GM23338 (cell line): Measurements from ENCODE around the gene GRM8. TPM values are rescaled to one million over a fixed set of nuclear protein-coding genes. Genes with fewer than 3 reads are reported as not detected.

Experiments used
- ATAC-seq: fragments of 200-7000 bp; cut with Tn5 transposase; 3 replicates; pipeline ENCODE4 v1.9.1; 2020
- DNase-seq: peaks from one replicate; pipeline ENCODE4 v3.0.0-alpha.2; 2015; ENCODE audit warnings: low spot score
- H2AFZ ChIP-seq: fragments of 200-600 bp; sonication (generic); 2 replicates; pipeline ENCODE4 v1.8.0; 2016; ENCODE audit warnings: antibody characterized with exemption, mild to moderate bottlenecking, moderate library complexity
- H3F3A ChIP-seq: fragments of 200-600 bp; sonication (generic); replicated peaks from 2 replicates; pipeline ENCODE4 v1.8.0; 2017; ENCODE audit warnings: antibody characterized with exemption, mixed run types, low read depth
- H3K27ac ChIP-seq: fragments of 200-600 bp; sonication (generic); 2 replicates; pipeline ENCODE4 v1.6.1; 2016; ENCODE audit warnings: low read depth
- H3K27me3 ChIP-seq: fragments of 200-600 bp; sonication (generic); 2 replicates; pipeline ENCODE4 v1.8.0; 2016; ENCODE audit warnings: mild to moderate bottlenecking, mixed run types, moderate library complexity; ENCODE audit not compliant: insufficient read depth
- H3K36me3 ChIP-seq: fragments of 200-600 bp; sonication (generic); 2 replicates; pipeline ENCODE4 v1.8.0; 2016; ENCODE audit warnings: mild to moderate bottlenecking; ENCODE audit not compliant: insufficient read depth
- H3K4me1 ChIP-seq: fragments of 200-600 bp; sonication (generic); 2 replicates; pipeline ENCODE4 v1.8.0; 2016; ENCODE audit warnings: mild to moderate bottlenecking, moderate library complexity; ENCODE audit not compliant: insufficient read depth
- H3K4me2 ChIP-seq: fragments of 200-600 bp; sonication (generic); 2 replicates; pipeline ENCODE4 v1.7.1; 2017; ENCODE audit warnings: mixed run types
- H3K4me3 ChIP-seq: fragments of 200-600 bp; sonication (generic); 2 replicates; pipeline ENCODE4 v1.6.1; 2016; ENCODE audit warnings: mixed run types
- H3K79me2 ChIP-seq: fragments of 200-600 bp; sonication (generic); replicated peaks from 2 replicates; pipeline ENCODE4 v1.8.0; 2017; ENCODE audit warnings: mild to moderate bottlenecking; ENCODE audit not compliant: insufficient read depth
- H3K9me2 ChIP-seq: fragments of 200-600 bp; sonication (generic); 2 replicates; pipeline ENCODE4 v1.8.0; 2017; ENCODE audit not compliant: insufficient read depth
- H4K20me1 ChIP-seq: fragments of 200-600 bp; sonication (generic); replicated peaks from 2 replicates; pipeline ENCODE4 v1.8.0; 2017; ENCODE audit warnings: mild to moderate bottlenecking; ENCODE audit not compliant: insufficient read depth
- H3K27ac Mint-ChIP-seq: 2 replicates; pipeline ENCODE4 v1.8.0; 2020; ENCODE audit warnings: inconsistent platforms, mild to moderate bottlenecking, moderate library complexity, mixed read lengths
- H3K27me3 Mint-ChIP-seq: 3 replicates; pipeline ENCODE4 v1.8.0; 2022; ENCODE audit warnings: low read depth, mild to moderate bottlenecking, moderate library complexity, mixed read lengths, inconsistent platforms; ENCODE audit not compliant: insufficient read depth, poor library complexity
- H3K36me3 Mint-ChIP-seq: 3 replicates; pipeline ENCODE4 v1.8.0; 2021; ENCODE audit warnings: low read depth, mild to moderate bottlenecking, inconsistent platforms, moderate library complexity, mixed read lengths
- H3K4me1 Mint-ChIP-seq: 3 replicates; pipeline ENCODE4 v1.8.0; 2020; ENCODE audit warnings: mild to moderate bottlenecking, inconsistent platforms, mixed read lengths
- H3K4me3 Mint-ChIP-seq: 3 replicates; pipeline ENCODE4 v1.8.0; 2021; ENCODE audit warnings: moderate library complexity, mild to moderate bottlenecking, inconsistent platforms, mixed read lengths
- H3K9me3 Mint-ChIP-seq: 3 replicates; pipeline ENCODE4 v1.8.0; 2020; ENCODE audit warnings: moderate library complexity, mild to moderate bottlenecking, inconsistent platforms, mixed read lengths
- CREB1 ChIP-seq: fragments of 250-450 bp; sonication (Bioruptor Pico); IDR thresholded peaks from 2 replicates; pipeline ENCODE4 v1.5.0; 2020; ENCODE audit warnings: low read depth, mild to moderate bottlenecking, moderate library complexity
- ETS1 ChIP-seq: IDR thresholded peaks from 2 replicates; pipeline ENCODE4 v1.6.1; 2016; ENCODE audit warnings: antibody characterized with exemption
- EZH2phosphoT487 ChIP-seq: fragments of 200-600 bp; sonication (generic); IDR thresholded peaks from one replicate; pipeline ENCODE4 v1.8.1; 2018; ENCODE audit warnings: antibody characterized with exemption; ENCODE audit not compliant: unreplicated experiment
- JUNB ChIP-seq: IDR thresholded peaks from one replicate; pipeline ENCODE4 v1.6.1; 2016; ENCODE audit warnings: antibody characterized with exemption; ENCODE audit not compliant: unreplicated experiment
- NANOG ChIP-seq: IDR thresholded peaks from 2 replicates; pipeline ENCODE4 v1.6.1; 2016; ENCODE audit warnings: antibody characterized with exemption, borderline replicate concordance
- POLR2AphosphoS5 ChIP-seq: IDR thresholded peaks from 2 replicates; pipeline ENCODE4 v1.6.1; 2016; ENCODE audit warnings: antibody characterized with exemption, low read depth
- REST ChIP-seq: IDR thresholded peaks from one replicate; pipeline ENCODE4 v1.6.1; 2018; ENCODE audit warnings: antibody characterized with exemption; ENCODE audit not compliant: unreplicated experiment
- STAT1 ChIP-seq: IDR thresholded peaks from one replicate; pipeline ENCODE4 v1.6.1; 2016; ENCODE audit warnings: antibody characterized with exemption; ENCODE audit not compliant: unreplicated experiment
- ZNF114 ChIP-seq: fragments of 250-450 bp; sonication (Bioruptor Pico); IDR thresholded peaks from 2 replicates; pipeline ENCODE4 v1.5.0; 2020; ENCODE audit warnings: mild to moderate bottlenecking, moderate library complexity
- polyA plus RNA-seq: library from polyadenylated mRNA; unstranded; fragments of >200 nt; fragmentation: Nextera tagmentation; extraction: Ambion mirVana; gene quantifications from 2 replicates; pipeline ENCODE4 v1.2.1, GENCODE V29; 2016
- total RNA-seq: library from RNA; depleted of rRNA; stranded (reverse); fragments of >200 nt; shearing (Covaris generic); gene quantifications from 2 replicates; pipeline ENCODE4 v1.2.3, GENCODE V29; 2014
- TF ChIP-seq, protein P1 (sequence below): fragments of 250-450 bp; sonication (Bioruptor Pico); IDR thresholded peaks from 2 replicates; pipeline ENCODE4 v1.5.0; 2020; ENCODE audit warnings: mild to moderate bottlenecking, moderate library complexity

Gene GRM8
- total and polyA plus RNA-seq, 2 experiments from 2014 or later, result 1.9 to 6.6 TPM

- TF ChIP-seq, protein P1, sequence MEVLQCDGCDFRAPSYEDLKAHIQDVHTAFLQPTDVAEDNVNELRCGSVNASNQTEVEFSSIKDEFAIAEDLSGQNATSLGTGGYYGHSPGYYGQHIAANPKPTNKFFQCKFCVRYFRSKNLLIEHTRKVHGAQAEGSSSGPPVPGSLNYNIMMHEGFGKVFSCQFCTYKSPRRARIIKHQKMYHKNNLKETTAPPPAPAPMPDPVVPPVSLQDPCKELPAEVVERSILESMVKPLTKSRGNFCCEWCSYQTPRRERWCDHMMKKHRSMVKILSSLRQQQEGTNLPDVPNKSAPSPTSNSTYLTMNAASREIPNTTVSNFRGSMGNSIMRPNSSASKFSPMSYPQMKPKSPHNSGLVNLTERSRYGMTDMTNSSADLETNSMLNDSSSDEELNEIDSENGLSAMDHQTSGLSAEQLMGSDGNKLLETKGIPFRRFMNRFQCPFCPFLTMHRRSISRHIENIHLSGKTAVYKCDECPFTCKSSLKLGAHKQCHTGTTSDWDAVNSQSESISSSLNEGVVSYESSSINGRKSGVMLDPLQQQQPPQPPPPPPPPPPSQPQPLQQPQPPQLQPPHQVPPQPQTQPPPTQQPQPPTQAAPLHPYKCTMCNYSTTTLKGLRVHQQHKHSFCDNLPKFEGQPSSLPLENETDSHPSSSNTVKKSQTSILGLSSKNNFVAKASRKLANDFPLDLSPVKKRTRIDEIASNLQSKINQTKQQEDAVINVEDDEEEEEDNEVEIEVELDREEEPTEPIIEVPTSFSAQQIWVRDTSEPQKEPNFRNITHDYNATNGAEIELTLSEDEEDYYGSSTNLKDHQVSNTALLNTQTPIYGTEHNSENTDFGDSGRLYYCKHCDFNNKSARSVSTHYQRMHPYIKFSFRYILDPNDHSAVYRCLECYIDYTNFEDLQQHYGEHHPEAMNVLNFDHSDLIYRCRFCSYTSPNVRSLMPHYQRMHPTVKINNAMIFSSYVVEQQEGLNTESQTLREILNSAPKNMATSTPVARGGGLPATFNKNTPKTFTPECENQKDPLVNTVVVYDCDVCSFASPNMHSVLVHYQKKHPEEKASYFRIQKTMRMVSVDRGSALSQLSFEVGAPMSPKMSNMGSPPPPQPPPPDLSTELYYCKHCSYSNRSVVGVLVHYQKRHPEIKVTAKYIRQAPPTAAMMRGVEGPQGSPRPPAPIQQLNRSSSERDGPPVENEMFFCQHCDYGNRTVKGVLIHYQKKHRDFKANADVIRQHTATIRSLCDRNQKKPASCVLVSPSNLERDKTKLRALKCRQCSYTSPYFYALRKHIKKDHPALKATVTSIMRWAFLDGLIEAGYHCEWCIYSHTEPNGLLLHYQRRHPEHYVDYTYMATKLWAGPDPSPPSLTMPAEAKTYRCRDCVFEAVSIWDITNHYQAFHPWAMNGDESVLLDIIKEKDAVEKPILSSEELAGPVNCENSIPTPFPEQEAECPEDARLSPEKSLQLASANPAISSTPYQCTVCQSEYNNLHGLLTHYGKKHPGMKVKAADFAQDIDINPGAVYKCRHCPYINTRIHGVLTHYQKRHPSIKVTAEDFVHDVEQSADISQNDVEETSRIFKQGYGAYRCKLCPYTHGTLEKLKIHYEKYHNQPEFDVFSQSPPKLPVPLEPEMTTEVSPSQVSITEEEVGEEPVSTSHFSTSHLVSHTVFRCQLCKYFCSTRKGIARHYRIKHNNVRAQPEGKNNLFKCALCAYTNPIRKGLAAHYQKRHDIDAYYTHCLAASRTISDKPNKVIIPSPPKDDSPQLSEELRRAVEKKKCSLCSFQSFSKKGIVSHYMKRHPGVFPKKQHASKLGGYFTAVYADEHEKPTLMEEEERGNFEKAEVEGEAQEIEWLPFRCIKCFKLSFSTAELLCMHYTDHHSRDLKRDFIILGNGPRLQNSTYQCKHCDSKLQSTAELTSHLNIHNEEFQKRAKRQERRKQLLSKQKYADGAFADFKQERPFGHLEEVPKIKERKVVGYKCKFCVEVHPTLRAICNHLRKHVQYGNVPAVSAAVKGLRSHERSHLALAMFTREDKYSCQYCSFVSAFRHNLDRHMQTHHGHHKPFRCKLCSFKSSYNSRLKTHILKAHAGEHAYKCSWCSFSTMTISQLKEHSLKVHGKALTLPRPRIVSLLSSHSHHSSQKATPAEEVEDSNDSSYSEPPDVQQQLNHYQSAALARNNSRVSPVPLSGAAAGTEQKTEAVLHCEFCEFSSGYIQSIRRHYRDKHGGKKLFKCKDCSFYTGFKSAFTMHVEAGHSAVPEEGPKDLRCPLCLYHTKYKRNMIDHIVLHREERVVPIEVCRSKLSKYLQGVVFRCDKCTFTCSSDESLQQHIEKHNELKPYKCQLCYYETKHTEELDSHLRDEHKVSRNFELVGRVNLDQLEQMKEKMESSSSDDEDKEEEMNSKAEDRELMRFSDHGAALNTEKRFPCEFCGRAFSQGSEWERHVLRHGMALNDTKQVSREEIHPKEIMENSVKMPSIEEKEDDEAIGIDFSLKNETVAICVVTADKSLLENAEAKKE, result no peak
- TF ChIP-seq ETS1 (no peak), NANOG (no peak), JUNB (no peak)
Measured at GRCh38 chr7:127287133-127287532, 34.4 kb upstream of the GRM8 start (continued).

DNA sequence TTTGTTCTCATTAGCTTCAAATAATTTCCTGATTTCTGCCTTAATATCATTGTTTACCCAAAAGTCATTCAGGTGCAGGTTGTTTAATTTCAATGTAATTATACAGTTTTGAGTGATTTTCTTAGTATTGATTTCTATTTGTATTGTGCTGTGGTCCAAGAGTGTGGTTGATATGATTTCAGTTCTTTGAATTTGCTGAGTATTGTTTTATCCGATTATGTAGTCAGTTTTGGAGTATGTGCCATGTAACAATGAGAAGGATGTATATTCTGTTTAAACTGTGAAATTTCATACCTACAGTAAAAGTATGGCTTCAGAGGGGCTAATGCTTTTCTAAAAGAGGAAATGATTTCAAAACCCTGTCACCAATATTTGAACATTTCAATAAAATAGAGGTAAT, 17.4 kb upstream of the GRM8 start:
- no peaks in the 10 kb centered on the region for H3K36me3 ChIP-seq
- no peak overlapping the region for H2AFZ ChIP-seq
- Mint-ChIP-seq H3K36me3 (no peaks in the 10 kb centered on the region), H3K27ac (no peak overlapping the region), H3K4me3 (no peak overlapping the region), H3K27me3 (no peaks in the 10 kb centered on the region), H3K4me1 (no peaks in the 10 kb centered on the region), H3K9me3 (no peaks in the 10 kb centered on the region)
- H3K79me2 ChIP-seq, result no peaks in the 10 kb centered on the region
- H3K4me3 ChIP-seq, result no peak overlapping the region
- ATAC-seq (no peak), DNase-seq (no peak)
- no peaks in the 10 kb centered on the region; the same call in 1 of the 2 replicates for H3K27me3 ChIP-seq
- no peak overlapping the region for H3K27ac ChIP-seq
- no peaks in the 10 kb centered on the region for H4K20me1 ChIP-seq
- no peaks in the 10 kb centered on the region for H3F3A ChIP-seq
- H3K4me1 ChIP-seq, result no peaks in the 10 kb centered on the region
- no peaks in the 10 kb centered on the region for H3K9me2 ChIP-seq
- H3K4me2 ChIP-seq, result no peak overlapping the region
- TF ChIP-seq ZNF114 (CRISPR knock-in tag), result no peak
- TF ChIP-seq REST, result no peak
- TF ChIP-seq CREB1 (CRISPR knock-in tag), result no peak
- no peak for TF ChIP-seq POLR2AphosphoS5
- TF ChIP-seq EZH2phosphoT487, result no peak
- TF ChIP-seq NANOG, result no peak
- TF ChIP-seq STAT1, result no peak
- no peak for TF ChIP-seq ETS1
